Heart left ventricle (tissue), 16 donors: ENCODE results near the gene CYGB. TPM values are rescaled to one million over a fixed set of nuclear protein-coding genes. Genes with fewer than 3 reads are reported as not detected.

Source experiments
- ATAC-seq, 4 donors: fragments of 200-7000 bp; cut with Tn5 transposase; one replicate each; pipeline ENCODE4 v1.9.1; 2020 to 2022; ENCODE audit warnings: moderate library complexity in 4 of 4, mild to moderate bottlenecking in 3 of 4, moderate number of reproducible peaks in 1 of 4
- DNase-seq, 5 donors: peaks; one replicate each; pipeline ENCODE4 v3.0.0-alpha.2; 2020
- H3K27ac ChIP-seq, 12 donors: fragments of 200-600 bp; sonication (generic) in 4 of 12; one replicate each; pipeline versions ENCODE4 v1.5.0 to v1.8.0; 2016 to 2022; ENCODE audit warnings: mild to moderate bottlenecking in 2 of 12
- H3K27me3 ChIP-seq, 9 donors: fragments of 200-600 bp; sonication (generic) in 2 of 9; one replicate each; pipeline versions ENCODE4 v1.5.1 to v1.8.0; 2016 to 2022; ENCODE audit warnings: mild to moderate bottlenecking in 3 of 9
- H3K36me3 ChIP-seq, 9 donors: fragments of 200-600 bp; sonication (generic) in 2 of 9; one replicate each; pipeline versions ENCODE4 v1.5.0 to v1.8.0; 2018 to 2022; ENCODE audit warnings: mild to moderate bottlenecking in 2 of 9
- H3K4me1 ChIP-seq, 12 donors: fragments of 200-600 bp; sonication (generic) in 4 of 12; one replicate each; pipeline versions ENCODE4 v1.5.0 to v1.8.0; 2016 to 2022; ENCODE audit warnings: mild to moderate bottlenecking in 3 of 12
- H3K4me3 ChIP-seq, 12 donors: fragments of 200-600 bp; sonication (generic) in 4 of 12; one replicate each; pipeline versions ENCODE4 v1.5.0 to v1.8.0; 2017 to 2022; ENCODE audit warnings: mild to moderate bottlenecking in 9 of 12, moderate library complexity in 4 of 12
- H3K9me3 ChIP-seq, 12 donors: fragments of 200-600 bp; sonication (generic) in 4 of 12; one replicate each; pipeline versions ENCODE4 v1.5.0 to v1.8.0; 2016 to 2022; ENCODE audit warnings: mild to moderate bottlenecking in 1 of 12
- POLR2A ChIP-seq, 2 donors: fragments of 450-650 bp; IDR thresholded peaks; one replicate each; pipeline ENCODE4 v1.6.1; 2017; ENCODE audit warnings: antibody characterized with exemption in 2 of 2, mild to moderate bottlenecking in 2 of 2, moderate library complexity in 2 of 2
- WGBS, 4 donors: extraction: QIAGEN DNeasy Blood & Tissue Kit in 2 of 4; methylation state at CpG; one replicate each; pipeline versions ENCODE4 v1.1.5 to v1.1.7; 2013 to 2018; 5-methylcytosine and 5-hydroxymethylcytosine counted together
- intact Hi-C, 10 donors: fragments of 100-400 bp; cut with DNase I; formaldehyde crosslinking; loops; one replicate each; pipeline versions ENCODE4 v1.11.1 to v1.14.2; 2022
- polyA plus RNA-seq, 2 donors: library from polyadenylated mRNA; stranded (reverse); fragments of 200-250 nt; gene quantifications; one replicate each; pipeline ENCODE4 v1.2.3, GENCODE V29; 2013
- total RNA-seq, 9 donors: library from RNA; depleted of rRNA in 2 of 9; stranded (reverse); fragments of >200 nt in 2 of 9; fragmentation: NEBNext Ultra II Directional in 3 of 9; extraction: Animal tissue kit (Norgen Biotek cat#: 25700) in 3 of 9; gene quantifications; one replicate each; pipeline versions ENCODE4 v1.1.0 to v1.2.4, GENCODE V29; 2016 to 2023
- TF ChIP-seq, protein P1 (sequence below), 12 donors: fragments of 200-600 bp; sonication (generic) in 4 of 12; IDR thresholded peaks; one replicate each; pipeline versions ENCODE4 v1.5.0 to v1.8.0; 2018 to 2022; ENCODE audit warnings: antibody characterized with exemption in 12 of 12, mild to moderate bottlenecking in 5 of 12
- donor health status: ischemic (EF 13 %, LVEDD 7.1; RV severe dilation, severe dysfunction).
- donor health status: healthy with polysubstance abuse.
- donor health status: DM: no; HTN: yes; CAD: no.
- donor health status: DM: no; HTN: no; CAD: no.
- donor health status: ischemic (EF 25% LVEDD 6.9; RV normal size, moderate dysfunction).
- donor health status: ischemic (EF 25% LVEDD 5.7; RV mildly dilated, moderate dysfunction).
- donor health status: healthy.
- donor health status: DM: yes; HTN: yes; CAD: no.
- donor health status: ischemic (EF 35%, LVEDD 5.7; RV mildly dilated, moderate dysfunction).
- donor health status: nonischemic (EF 11% LVEDD 7.7; RV severe dilation, severe dysfunction).
- donor health status: DM: yes; HTN: yes; CAD: no.
- donor health status: PGD.
- donor health status: ischemic (EF 29% LVEDD 5.4; RV normal size, mild dysfunction).
- donor health status: nonischemic (EF 23%, LVEDD 6.1; RV moderate dilation, normal function).

CYGB gene
- total and polyA plus RNA-seq, 11 donors = 11.8 to 37.9 (median 21.9) TPM

DNA sequence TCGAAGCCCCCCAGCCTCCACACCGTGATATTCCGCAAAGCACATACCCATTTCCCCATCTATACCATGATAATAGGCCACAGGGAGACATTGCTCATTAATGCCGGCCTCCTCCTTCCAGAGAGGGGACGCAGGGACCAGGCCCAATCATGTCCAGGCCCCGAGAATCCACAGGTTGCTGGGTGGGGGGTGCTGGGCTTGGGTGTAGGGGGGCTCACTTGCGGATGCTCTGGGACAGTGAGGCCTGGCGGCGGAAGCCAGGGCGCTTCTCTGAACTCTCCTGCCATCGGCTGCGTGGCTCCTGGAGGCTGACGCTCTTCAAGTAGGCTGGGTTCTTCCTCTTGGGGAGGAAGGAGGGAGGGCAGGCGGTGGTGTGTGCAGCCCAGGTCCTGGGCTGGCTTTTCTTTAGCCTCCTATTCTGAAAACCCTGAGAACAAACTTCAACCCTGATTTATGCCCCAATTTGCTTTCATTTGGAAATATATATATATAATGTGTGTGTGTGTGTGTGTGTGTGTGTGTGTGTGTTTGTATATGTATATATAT is 57.9 kb downstream of the CYGB start:
- Histone ChIP-seq H3K4me3 (no peak overlapping the region), H3K4me1 (peaks cover 0 to 43% (median 0%) of the 10 kb centered on the region in 12 donors), H3K9me3 (no peaks in the 10 kb centered on the region), H3K36me3 (peaks cover 0 to 61% (median 0%) of the 10 kb centered on the region in 9 donors), H3K27ac (no peak overlapping the region), H3K27me3 (no peaks in the 10 kb centered on the region)
- TF ChIP-seq, protein P1, sequence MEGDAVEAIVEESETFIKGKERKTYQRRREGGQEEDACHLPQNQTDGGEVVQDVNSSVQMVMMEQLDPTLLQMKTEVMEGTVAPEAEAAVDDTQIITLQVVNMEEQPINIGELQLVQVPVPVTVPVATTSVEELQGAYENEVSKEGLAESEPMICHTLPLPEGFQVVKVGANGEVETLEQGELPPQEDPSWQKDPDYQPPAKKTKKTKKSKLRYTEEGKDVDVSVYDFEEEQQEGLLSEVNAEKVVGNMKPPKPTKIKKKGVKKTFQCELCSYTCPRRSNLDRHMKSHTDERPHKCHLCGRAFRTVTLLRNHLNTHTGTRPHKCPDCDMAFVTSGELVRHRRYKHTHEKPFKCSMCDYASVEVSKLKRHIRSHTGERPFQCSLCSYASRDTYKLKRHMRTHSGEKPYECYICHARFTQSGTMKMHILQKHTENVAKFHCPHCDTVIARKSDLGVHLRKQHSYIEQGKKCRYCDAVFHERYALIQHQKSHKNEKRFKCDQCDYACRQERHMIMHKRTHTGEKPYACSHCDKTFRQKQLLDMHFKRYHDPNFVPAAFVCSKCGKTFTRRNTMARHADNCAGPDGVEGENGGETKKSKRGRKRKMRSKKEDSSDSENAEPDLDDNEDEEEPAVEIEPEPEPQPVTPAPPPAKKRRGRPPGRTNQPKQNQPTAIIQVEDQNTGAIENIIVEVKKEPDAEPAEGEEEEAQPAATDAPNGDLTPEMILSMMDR (IDR thresholded peaks at IDR 0.05) = no peak
- no peak for TF ChIP-seq POLR2A (IDR thresholded peaks at IDR 0.05)
- 88 to 91% (median 90%) methylated on average over 12 to 14 of the region's 14 CpGs for WGBS, 4 donors
- DNase-seq (no peak), ATAC-seq (no peak)
- intact Hi-C loops = no loop called here

DNA sequence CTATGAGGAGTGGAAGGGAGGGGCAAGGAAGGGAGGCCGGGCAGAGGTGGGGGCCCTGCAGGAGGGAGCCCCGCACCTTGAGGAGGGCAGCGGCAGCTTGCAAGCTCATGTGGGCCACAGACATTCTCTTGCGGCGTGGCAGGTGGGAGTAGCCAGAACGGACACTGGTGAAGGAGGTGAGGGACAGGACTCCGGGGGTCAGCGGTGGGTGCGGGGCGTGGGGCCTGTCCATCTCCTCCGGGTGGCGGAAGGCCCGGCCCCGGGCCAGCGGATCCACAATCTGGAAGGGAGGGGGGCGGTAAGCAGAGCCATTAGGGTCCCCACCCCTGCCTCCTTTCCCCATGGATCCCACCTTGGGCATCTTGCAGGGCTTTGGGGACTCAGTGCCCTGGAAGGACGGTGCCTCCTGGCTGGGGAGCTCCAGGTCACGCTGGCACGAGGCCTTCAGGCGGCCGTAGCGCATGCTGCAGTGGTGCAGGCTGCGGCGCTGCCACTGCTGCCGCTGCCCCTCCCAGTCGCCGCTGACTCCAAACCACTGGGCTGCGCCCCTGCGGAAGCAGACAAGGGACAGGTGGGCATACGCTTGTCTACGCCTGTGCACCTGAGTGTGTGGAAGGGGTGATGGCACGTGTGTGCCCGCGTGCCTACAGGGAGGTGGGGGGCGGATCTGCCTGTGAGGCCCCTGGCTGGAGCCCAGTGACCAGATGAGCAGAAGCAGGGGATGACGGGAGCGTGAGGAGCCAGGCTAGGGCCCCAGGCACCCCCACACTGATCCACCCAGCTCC is 58.6 kb downstream of the CYGB start:
- 91 to 95% (median 92%) methylated on average over 22 to 37 of the region's 37 CpGs for WGBS, 4 donors
- peaks cover 0 to 36% (median 0%) of the 10 kb centered on the region in 12 donors for H3K4me1 ChIP-seq
- H3K36me3 ChIP-seq = peaks cover 0 to 68% (median 0%) of the 10 kb centered on the region in 9 donors

DNA sequence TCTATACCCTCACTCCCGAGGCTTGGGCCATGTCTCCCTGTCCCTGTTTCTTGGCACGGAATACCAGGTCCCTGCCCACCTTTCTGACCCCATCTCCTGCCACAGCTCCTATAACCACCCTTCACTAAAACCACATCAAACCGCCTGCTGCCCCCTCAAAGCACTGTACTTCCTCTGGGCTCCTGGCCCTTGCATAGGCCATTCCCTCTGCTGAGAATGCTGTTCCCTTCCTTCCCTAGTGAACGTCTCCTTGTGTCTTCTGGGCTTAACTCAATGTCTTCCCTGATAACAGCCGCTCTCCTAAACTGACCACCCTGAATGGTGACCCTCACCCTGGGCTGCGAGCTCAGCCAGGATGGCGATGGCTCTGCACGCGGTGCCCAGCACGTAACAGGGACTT is 59.4 kb downstream of the CYGB start:
- WGBS, 4 donors = 94 to 95% (median 95%) methylated on average over 10 of the region's 10 CpGs
- ATAC-seq (no peak), DNase-seq (no peak)
- no peak overlapping the region for H3K27ac ChIP-seq
- TF ChIP-seq, protein P1 (IDR thresholded peaks at IDR 0.05) = no peak
- peaks cover 0 to 76% (median 5%) of the 10 kb centered on the region in 9 donors for H3K36me3 ChIP-seq
- H3K9me3 ChIP-seq = no peaks in the 10 kb centered on the region
- H3K27me3 ChIP-seq = no peaks in the 10 kb centered on the region
- intact Hi-C loops = no loop called here
- peaks cover 0 to 29% (median 0%) of the 10 kb centered on the region in 12 donors for H3K4me1 ChIP-seq
- H3K4me3 ChIP-seq = no peak overlapping the region

More for the DNA sequence above, 58.6 kb downstream of the CYGB start:
- Histone ChIP-seq H3K4me3 (no peak overlapping the region), H3K9me3 (no peaks in the 10 kb centered on the region), H3K27me3 (no peaks in the 10 kb centered on the region), H3K27ac (no peak overlapping the region)
- TF ChIP-seq, protein P1 (IDR thresholded peaks at IDR 0.05) = no peak
- no peak for TF ChIP-seq POLR2A (IDR thresholded peaks at IDR 0.05)
- intact Hi-C loops = no loop called here
- no peak for DNase-seq
- no peak for ATAC-seq

DNA sequence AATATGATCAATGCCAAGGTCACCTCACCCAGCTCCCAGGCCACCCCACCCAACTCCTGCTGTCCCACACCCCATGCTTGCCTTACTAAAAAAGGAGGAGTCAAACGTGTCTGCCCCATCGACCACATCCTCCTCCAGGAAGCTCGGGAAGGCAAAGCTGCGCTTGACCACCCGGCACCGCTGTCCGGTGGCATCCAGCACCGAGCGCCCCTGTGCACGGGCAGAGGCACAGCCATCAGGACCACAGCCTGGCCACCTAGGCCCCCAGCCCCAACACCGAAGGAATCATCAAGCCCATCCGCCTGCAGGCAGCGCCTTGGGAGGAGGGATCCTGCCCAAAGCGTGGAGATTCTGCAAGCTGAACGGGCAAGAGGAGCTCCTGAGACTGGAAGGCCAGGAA is 59.9 kb downstream of the CYGB start:
- 86 to 93% (median 92%) methylated on average over 6 to 15 of the region's 15 CpGs for WGBS, 4 donors
- no peak for ATAC-seq
- peaks cover 0 to 24% (median 0%) of the 10 kb centered on the region in 12 donors for H3K4me1 ChIP-seq
- H3K9me3 ChIP-seq = no peaks in the 10 kb centered on the region
- intact Hi-C loops = no loop called here
- H3K36me3 ChIP-seq = peaks cover 0 to 81% (median 5%) of the 10 kb centered on the region in 9 donors
- DNase-seq = no peak
- no peak overlapping the region for H3K4me3 ChIP-seq
- TF ChIP-seq POLR2A (IDR thresholded peaks at IDR 0.05) = no peak
- TF ChIP-seq, protein P1 (IDR thresholded peaks at IDR 0.05) = no peak
- H3K27ac ChIP-seq = no peak overlapping the region
- H3K27me3 ChIP-seq = no peaks in the 10 kb centered on the region
